HG03064 (cell line): ENCODE results near the gene TEX14.
A peak's percentile ranks its signal among the peaks of the same experiment; 100 is the strongest.

ENCODE experiments used
- ATAC-seq: cut with Tn5 transposase; IDR thresholded peaks from one replicate; pipeline ENCODE4 v1.9.1; 2021; ENCODE audit warnings: low read depth; ENCODE audit not compliant: unreplicated experiment

TEX14 gene

GRCh38 chr17:58531661-58532554 lies 159.9 kb downstream of the TEX14 start:
- no peak for ATAC-seq

- no peak for ATAC-seq
Measured at GRCh38 chr17:58531122-58531521, 160.7 kb downstream of the TEX14 start.

- ATAC-seq = no peak
Measured at GRCh38 chr17:58530655-58531054, 161.2 kb downstream of the TEX14 start.

GRCh38 chr17:58529275-58529674 lies 162.6 kb downstream of the TEX14 start:
- ATAC-seq = no peak

- ATAC-seq = no peak
Measured at GRCh38 chr17:58528443-58528842, 163.4 kb downstream of the TEX14 start.

- ATAC-seq = no peak
Measured at GRCh38 chr17:58527949-58528348, 163.9 kb downstream of the TEX14 start.

GRCh38 chr17:58527306-58527705 lies 164.5 kb downstream of the TEX14 start:
- no peak for ATAC-seq

- ATAC-seq = no peak
Measured at GRCh38 chr17:58525239-58525638, 166.6 kb downstream of the TEX14 start.

GRCh38 chr17:58521680-58522079 lies 170.2 kb downstream of the TEX14 start:
- ATAC-seq = no peak

GRCh38 chr17:58520843-58521430 lies 170.9 kb downstream of the TEX14 start:
- ATAC-seq = no peak

- ATAC-seq = peak; percentile 75
Measured at GRCh38 chr17:58517928-58518609, 173.8 kb downstream of the TEX14 start.

- no peak for ATAC-seq
Measured at GRCh38 chr17:58517378-58517927, 174.4 kb downstream of the TEX14 start.

- ATAC-seq = no peak
Measured at GRCh38 chr17:58516644-58517377, 175.0 kb downstream of the TEX14 start.

GRCh38 chr17:58515286-58515685 lies 176.6 kb downstream of the TEX14 start:
- no peak for ATAC-seq

- ATAC-seq = no peak
Measured at GRCh38 chr17:58514770-58515157, 177.1 kb downstream of the TEX14 start.

- ATAC-seq = no peak
Measured at GRCh38 chr17:58513965-58514769, 177.7 kb downstream of the TEX14 start, which contains the start of gene MTMR4. MTMR4 (minus strand) TSS chr17:58514638; CDS start chr17:58514407, 231 bp downstream.

GRCh38 chr17:58513267-58513964 lies 178.4 kb downstream of the TEX14 start:
- ATAC-seq = no peak

GRCh38 chr17:58510075-58510474 lies 181.8 kb downstream of the TEX14 start:
- ATAC-seq = no peak
